GM12878 (cell line): ENCODE results near the gene ELP2.

Experiments used
- EP300 ChIP-seq, 2 experiments: fragments of 150-350 bp in 1 of 2; IDR thresholded peaks; 2 replicates each; pipeline ENCODE4 v1.6.1; 2011 to 2012; ENCODE audit warnings: low read depth in 2 of 2, low read length in 2 of 2, borderline replicate concordance in 1 of 2, improper control_type of control experiment in 1 of 2, inconsistent platforms in 1 of 2; ENCODE audit not compliant: control insufficient read depth in 1 of 2
- HCFC1 ChIP-seq: fragments of 150-350 bp; IDR thresholded peaks from 2 replicates; pipeline ENCODE4 v1.6.1; 2014; ENCODE audit warnings: low read length
- SP1 ChIP-seq: IDR thresholded peaks from one replicate; pipeline ENCODE4 v1.6.1; 2011; ENCODE audit warnings: low read depth, low read length
- TF ChIP-seq, protein P1 (sequence below), 3 experiments: IDR thresholded peaks in 2 of 3; conservative IDR thresholded peaks in 1 of 3; 2 replicates each; pipeline ENCODE4 v1.5.1; 2011; ENCODE audit warnings: low read depth in 3 of 3, low read length in 3 of 3, mild to moderate bottlenecking in 3 of 3, control low read depth in 2 of 3, moderate library complexity in 2 of 3, inconsistent platforms in 1 of 3, mixed read lengths in 1 of 3; ENCODE audit not compliant: control insufficient read depth in 2 of 3, insufficient read depth in 1 of 3; ENCODE audit errors: extremely low read depth in 1 of 3

- TF ChIP-seq, protein P1, sequence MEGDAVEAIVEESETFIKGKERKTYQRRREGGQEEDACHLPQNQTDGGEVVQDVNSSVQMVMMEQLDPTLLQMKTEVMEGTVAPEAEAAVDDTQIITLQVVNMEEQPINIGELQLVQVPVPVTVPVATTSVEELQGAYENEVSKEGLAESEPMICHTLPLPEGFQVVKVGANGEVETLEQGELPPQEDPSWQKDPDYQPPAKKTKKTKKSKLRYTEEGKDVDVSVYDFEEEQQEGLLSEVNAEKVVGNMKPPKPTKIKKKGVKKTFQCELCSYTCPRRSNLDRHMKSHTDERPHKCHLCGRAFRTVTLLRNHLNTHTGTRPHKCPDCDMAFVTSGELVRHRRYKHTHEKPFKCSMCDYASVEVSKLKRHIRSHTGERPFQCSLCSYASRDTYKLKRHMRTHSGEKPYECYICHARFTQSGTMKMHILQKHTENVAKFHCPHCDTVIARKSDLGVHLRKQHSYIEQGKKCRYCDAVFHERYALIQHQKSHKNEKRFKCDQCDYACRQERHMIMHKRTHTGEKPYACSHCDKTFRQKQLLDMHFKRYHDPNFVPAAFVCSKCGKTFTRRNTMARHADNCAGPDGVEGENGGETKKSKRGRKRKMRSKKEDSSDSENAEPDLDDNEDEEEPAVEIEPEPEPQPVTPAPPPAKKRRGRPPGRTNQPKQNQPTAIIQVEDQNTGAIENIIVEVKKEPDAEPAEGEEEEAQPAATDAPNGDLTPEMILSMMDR (IDR thresholded peaks at IDR 0.05 in 2 of 3, conservative IDR thresholded peaks at IDR 0.05 in 1 of 3; ENCODE audit: control insufficient read depth in 2 of 3, extremely low read depth in 1 of 3, insufficient read depth in 1 of 3, low read depth in 3 of 3, low read length in 3 of 3): no peak
- peak in 1 of 2 experiments; percentile 57; a peak in 1 of 4 replicates for TF ChIP-seq EP300 (IDR thresholded peaks at IDR 0.05; ENCODE audit: borderline replicate concordance in 1 of 2, control insufficient read depth in 1 of 2, low read depth in 2 of 2, low read length in 2 of 2)
- TF ChIP-seq SP1: no peak
- TF ChIP-seq HCFC1: no peak
Measured at GRCh38 chr18:36083729-36084128, 46.0 kb upstream of the ELP2 start.
